ENCODE results near the gene PIGP. TPM values are rescaled to one million over a fixed set of nuclear protein-coding genes. Genes with fewer than 3 reads are reported as not detected.
"Not testable (repeated sequence)": the region's sequence is repeated elsewhere in the genome, so short reads cannot be mapped to it uniquely, and the experiment has no call there.

The PIGP gene
- total and polyA plus RNA-seq, 12 donors, result 7.3 to 236 (median 49.4) TPM

DNA sequence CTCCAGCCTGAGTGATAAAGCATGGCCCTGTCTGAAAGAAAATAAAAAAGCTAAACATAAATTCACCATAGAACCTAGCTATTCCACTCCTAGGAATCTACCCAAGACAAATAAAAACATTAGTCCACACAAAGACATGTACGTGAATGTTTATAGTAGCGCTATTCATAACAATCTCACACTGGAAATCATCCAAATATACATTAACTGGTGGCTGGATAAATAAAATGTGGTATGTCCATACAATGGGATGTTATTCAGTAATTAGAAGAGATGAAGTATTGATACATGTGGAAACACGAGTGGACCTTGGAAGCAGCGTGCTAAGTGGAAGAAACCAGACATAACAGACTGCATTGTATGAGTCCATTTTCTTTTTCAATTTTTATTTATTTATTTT is 36.7 kb downstream of the PIGP start:
- Histone ChIP-seq H3K36me3 (replicated peaks in 1 of 2) (no peaks in the 10 kb centered on the region), H3K4me3 (no peak overlapping the region), H3K27me3 (no peaks in the 10 kb centered on the region), H3K27ac (no peak overlapping the region), H3K9me3 (replicated peaks in 1 of 3) (no peaks in the 10 kb centered on the region), H3K4me1 (replicated peaks in 1 of 2) (no peaks in the 10 kb centered on the region)
- DNase-seq, result no peak
- TF ChIP-seq, protein P1, sequence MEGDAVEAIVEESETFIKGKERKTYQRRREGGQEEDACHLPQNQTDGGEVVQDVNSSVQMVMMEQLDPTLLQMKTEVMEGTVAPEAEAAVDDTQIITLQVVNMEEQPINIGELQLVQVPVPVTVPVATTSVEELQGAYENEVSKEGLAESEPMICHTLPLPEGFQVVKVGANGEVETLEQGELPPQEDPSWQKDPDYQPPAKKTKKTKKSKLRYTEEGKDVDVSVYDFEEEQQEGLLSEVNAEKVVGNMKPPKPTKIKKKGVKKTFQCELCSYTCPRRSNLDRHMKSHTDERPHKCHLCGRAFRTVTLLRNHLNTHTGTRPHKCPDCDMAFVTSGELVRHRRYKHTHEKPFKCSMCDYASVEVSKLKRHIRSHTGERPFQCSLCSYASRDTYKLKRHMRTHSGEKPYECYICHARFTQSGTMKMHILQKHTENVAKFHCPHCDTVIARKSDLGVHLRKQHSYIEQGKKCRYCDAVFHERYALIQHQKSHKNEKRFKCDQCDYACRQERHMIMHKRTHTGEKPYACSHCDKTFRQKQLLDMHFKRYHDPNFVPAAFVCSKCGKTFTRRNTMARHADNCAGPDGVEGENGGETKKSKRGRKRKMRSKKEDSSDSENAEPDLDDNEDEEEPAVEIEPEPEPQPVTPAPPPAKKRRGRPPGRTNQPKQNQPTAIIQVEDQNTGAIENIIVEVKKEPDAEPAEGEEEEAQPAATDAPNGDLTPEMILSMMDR (IDR thresholded peaks at IDR 0.05), result no peak
- no peak for TF ChIP-seq POLR2A (IDR thresholded peaks at IDR 0.05)
- 91 to 92% (median 92%) methylated on average over 4 of the region's 4 CpGs for WGBS, 4 donors
- intact Hi-C loops (cut with DNase I), result no loop called here

DNA sequence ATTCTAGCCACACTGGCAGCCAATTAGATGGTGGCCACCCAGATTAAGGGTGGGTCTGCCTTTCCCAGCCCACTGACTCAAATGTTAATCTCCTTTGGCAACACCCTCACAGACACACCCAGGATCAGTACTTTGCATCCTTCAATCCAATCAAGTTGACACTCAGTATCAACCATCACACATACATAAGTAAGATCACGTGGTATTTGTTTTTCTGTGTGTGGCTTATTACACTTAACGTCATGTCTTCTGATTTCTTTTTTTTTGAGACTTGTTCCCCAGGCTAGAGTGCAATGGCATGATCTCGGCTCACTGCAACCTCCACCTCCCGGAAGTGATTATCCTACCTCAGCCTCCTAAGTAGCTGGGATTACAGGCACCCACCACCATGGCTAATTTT is 38.5 kb downstream of the PIGP start:
- H3K4me1 ChIP-seq (replicated peaks in 1 of 2); H3K9me3 ChIP-seq (replicated peaks in 1 of 3); H3K27ac ChIP-seq; H3K4me3 ChIP-seq; DNase-seq; H3K27me3 ChIP-seq; intact Hi-C loops (cut with DNase I); H3K36me3 ChIP-seq (replicated peaks in 1 of 2): not testable (repeated sequence)
- 88 to 92% (median 91%) methylated on average over 4 of the region's 4 CpGs for WGBS, 4 donors

DNA sequence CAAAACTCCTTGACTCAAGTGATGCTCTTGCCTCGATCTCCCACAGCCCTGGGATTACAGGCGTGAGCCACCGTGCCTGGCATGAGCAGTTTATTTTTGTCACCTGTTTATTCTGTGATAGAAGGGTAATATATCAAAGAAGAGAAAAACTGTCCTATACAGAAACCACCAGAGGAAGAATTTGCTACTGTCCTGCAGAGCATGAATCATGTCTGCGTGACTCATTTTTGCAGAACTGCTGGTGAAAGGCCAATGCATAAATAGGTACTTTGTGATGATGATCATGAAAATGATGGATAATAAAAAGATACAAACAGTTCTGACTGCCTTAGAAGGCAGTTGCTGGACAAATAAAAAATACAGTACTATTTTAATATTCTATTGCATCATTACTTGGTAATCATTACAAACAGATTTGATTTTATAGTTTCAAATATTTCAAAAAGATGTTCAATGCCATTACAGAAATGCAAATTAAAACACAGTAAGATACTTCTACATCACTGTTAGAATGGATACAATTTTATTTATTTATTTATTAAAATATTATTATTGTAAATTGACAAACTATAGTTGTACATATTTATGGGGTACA is 39.9 kb downstream of the PIGP start:
- no peaks in the 10 kb centered on the region for H3K9me3 ChIP-seq (replicated peaks in 1 of 3)
- no peak overlapping the region for H3K27ac ChIP-seq
- no peak overlapping the region for H3K4me3 ChIP-seq
- 35 to 43% (median 41%) methylated on average over 4 of the region's 4 CpGs for WGBS, 4 donors
- H3K36me3 ChIP-seq (replicated peaks in 1 of 2), result no peaks in the 10 kb centered on the region
- no peaks in the 10 kb centered on the region for H3K27me3 ChIP-seq
- intact Hi-C loops (cut with DNase I), result no loop called here
- H3K4me1 ChIP-seq (replicated peaks in 1 of 2), result no peaks in the 10 kb centered on the region
- peak in 5 of 7 donors; percentile 34 to 66 (median 42) for DNase-seq
- TF ChIP-seq, protein P1 (IDR thresholded peaks at IDR 0.05), result no peak
- TF ChIP-seq POLR2A (IDR thresholded peaks at IDR 0.05), result no peak

DNA sequence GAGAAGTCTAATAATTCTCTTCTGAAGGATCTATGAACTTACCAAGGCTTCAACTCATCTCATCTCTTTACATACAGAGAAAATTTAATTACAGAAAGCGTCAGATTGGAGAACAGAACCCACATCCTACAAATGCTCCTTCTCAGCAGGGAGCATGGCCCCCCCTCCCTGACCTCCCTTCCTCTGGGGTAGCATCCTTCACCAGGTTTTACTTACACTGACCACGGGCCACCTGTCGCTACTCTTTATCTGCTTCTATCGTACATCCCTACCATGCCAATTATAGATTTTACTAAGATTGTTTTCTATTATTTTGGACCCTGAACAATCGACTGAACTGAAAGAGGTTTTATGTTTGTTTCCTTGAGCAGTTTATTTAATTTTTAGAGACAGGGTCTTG is 40.6 kb downstream of the PIGP start:
- intact Hi-C loops (cut with DNase I), result no loop called here
- Histone ChIP-seq H3K36me3 (replicated peaks in 1 of 2) (no peaks in the 10 kb centered on the region), H3K27ac (no peak overlapping the region), H3K9me3 (replicated peaks in 1 of 3) (no peaks in the 10 kb centered on the region), H3K4me1 (replicated peaks in 1 of 2) (no peaks in the 10 kb centered on the region), H3K4me3 (no peak overlapping the region), H3K27me3 (no peaks in the 10 kb centered on the region)
- TF ChIP-seq POLR2A (IDR thresholded peaks at IDR 0.05), result no peak
- TF ChIP-seq, protein P1 (IDR thresholded peaks at IDR 0.05), result no peak
- DNase-seq, result no peak
- WGBS, 4 donors, result 74 to 84% (median 79%) methylated on average over 5 of the region's 5 CpGs

DNA sequence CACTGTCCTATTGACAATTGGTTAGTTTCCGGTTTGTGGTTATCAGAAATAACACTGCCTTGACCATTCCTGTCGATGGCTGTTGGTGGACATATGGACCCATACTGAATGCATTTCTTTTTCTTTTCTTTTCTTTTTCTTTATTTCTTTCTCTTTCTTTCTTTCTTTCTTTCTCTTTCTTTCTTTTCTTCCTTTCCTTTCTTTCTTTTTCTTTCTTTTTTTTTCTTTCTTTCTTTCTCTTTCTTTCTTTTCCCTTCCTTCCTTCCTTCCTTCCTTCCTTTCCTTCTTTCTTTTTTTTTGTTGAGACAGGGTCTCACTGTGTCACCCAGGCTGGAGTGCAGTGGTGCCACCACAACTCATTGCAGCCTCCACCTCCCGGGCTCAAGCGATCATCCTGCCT is 42.0 kb downstream of the PIGP start:
- no peak overlapping the region for H3K4me3 ChIP-seq
- TF ChIP-seq, protein P1 (IDR thresholded peaks at IDR 0.05), result no peak
- TF ChIP-seq POLR2A (IDR thresholded peaks at IDR 0.05), result no peak
- 94 to 98% (median 96%) methylated on average over 4 of the region's 4 CpGs for WGBS, 4 donors
- no peaks in the 10 kb centered on the region for H3K27me3 ChIP-seq
- H3K9me3 ChIP-seq (replicated peaks in 1 of 3), result no peaks in the 10 kb centered on the region
- DNase-seq, result no peak
- no peak overlapping the region for H3K27ac ChIP-seq
- intact Hi-C loops (cut with DNase I), result no loop called here
- H3K4me1 ChIP-seq (replicated peaks in 1 of 2), result no peaks in the 10 kb centered on the region
- H3K36me3 ChIP-seq (replicated peaks in 1 of 2), result no peaks in the 10 kb centered on the region
